GM06990 (cell line): ENCODE measurements around the gene NEU4.

Source experiments
- DNase-seq: peaks from one replicate; pipeline ENCODE4 v3.0.0-alpha.2; 2011; ENCODE audit not compliant: insufficient read length; ENCODE audit errors: extremely low read depth
- H3K27me3 ChIP-seq: replicated peaks from 2 replicates; pipeline ENCODE4 v1.6.0; 2011; ENCODE audit warnings: low read length; ENCODE audit not compliant: control insufficient read depth, insufficient read depth
- H3K36me3 ChIP-seq: 2 replicates; pipeline ENCODE4 v1.5.1; 2011; ENCODE audit warnings: low read length; ENCODE audit not compliant: control insufficient read depth, insufficient read depth
- H3K4me3 ChIP-seq: replicated peaks from 2 replicates; pipeline ENCODE4 v1.5.1; 2011; ENCODE audit warnings: low read depth, mild to moderate bottlenecking, control low read depth, low read length
- CTCF ChIP-seq: IDR thresholded peaks from 2 replicates; pipeline ENCODE4 v1.5.1; 2011; ENCODE audit warnings: low read length, control low read depth, mild to moderate bottlenecking, inconsistent platforms; ENCODE audit not compliant: insufficient read depth, poor library complexity, severe bottlenecking

Gene NEU4

GRCh38 chr2:241763551-241764274, 45.3 kb upstream of the NEU4 start:
- Histone ChIP-seq H3K4me3 (no peak overlapping the region), H3K36me3 (no peaks in the 10 kb centered on the region; the same call in 1 of the 2 replicates), H3K27me3 (no peaks in the 10 kb centered on the region)
- DNase-seq: no peak
- no peak for TF ChIP-seq CTCF

DNA sequence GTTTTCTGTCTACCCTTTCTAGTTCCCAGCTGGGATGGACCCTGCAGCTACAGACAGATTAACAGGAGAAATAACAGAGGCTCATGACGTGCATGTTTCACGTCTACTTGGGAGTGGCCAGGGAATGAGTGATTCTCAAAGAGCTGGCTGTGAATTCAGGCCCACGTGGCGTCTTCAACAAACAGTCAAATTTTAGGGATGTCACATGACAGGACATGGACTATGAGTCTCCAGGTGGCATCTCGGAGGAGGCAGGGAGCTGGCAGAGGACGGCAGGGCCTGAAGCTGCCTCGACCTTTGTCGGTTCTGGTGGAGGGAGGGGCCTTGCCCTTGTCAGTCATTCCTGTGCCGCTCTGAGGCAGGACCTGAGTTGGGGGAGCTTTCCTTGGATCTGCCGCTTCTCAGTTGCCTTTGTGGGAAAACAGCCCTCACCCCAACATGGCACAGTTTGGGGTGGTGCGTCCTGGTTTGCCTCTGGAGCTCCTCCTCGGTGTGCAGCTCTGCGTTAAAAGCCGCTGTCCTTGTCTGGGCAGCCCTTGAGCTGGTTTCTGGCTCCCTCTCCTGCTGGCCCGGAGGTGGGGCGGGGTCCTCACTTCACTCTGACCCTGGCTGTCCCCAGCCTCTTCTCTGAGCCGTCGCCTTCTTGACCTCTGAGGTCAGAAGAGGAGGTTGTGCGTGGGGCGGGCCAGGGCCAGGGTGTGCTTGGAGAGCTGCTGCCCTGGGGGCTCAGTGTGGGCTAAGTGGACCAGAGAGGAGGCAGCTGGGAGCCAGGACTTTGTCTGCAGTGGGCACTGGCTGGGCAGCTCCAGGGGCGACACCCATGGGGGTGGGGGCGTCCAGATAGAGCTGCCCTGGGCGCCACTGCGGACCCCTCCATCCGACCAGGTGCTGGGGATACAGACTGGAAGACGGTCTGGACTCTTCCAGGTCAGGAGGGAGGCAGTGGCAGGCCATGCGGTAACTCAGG, 44.4 kb upstream of the NEU4 start:
- Histone ChIP-seq H3K36me3 (no peaks in the 10 kb centered on the region; the same call in 1 of the 2 replicates), H3K27me3 (no peaks in the 10 kb centered on the region), H3K4me3 (no peak overlapping the region)
- no peak for DNase-seq
- no peak for TF ChIP-seq CTCF

- H3K36me3 ChIP-seq: no peaks in the 10 kb centered on the region
- no peak for TF ChIP-seq CTCF
- no peak overlapping the region for H3K4me3 ChIP-seq
- DNase-seq: no peak
- no peaks in the 10 kb centered on the region for H3K27me3 ChIP-seq
These were observed 41.3 kb upstream of the NEU4 start for GRCh38 chr2:241767464-241768250.

GRCh38 chr2:241768251-241768711, 40.7 kb upstream of the NEU4 start:
- DNase-seq: no peak
- H3K4me3 ChIP-seq: no peak overlapping the region
- no peak for TF ChIP-seq CTCF
- H3K27me3 ChIP-seq: no peaks in the 10 kb centered on the region
- H3K36me3 ChIP-seq: no peaks in the 10 kb centered on the region

GRCh38 chr2:241768850-241769249, 40.1 kb upstream of the NEU4 start:
- Histone ChIP-seq H3K27me3 (no peaks in the 10 kb centered on the region), H3K36me3 (no peaks in the 10 kb centered on the region), H3K4me3 (no peak overlapping the region)
- no peak for DNase-seq
- TF ChIP-seq CTCF: no peak
